NOMO-1 treated with DMSO at 0.1 percent for 48 hours (cell line): Measurements from ENCODE around the gene EPYC.

Experiments used
- DNase-seq: peaks from one replicate; lab custom pipeline; 2025; ENCODE audit not compliant: unreplicated experiment; lab: John Stamatoyannopoulos, UW

EPYC gene

DNA sequence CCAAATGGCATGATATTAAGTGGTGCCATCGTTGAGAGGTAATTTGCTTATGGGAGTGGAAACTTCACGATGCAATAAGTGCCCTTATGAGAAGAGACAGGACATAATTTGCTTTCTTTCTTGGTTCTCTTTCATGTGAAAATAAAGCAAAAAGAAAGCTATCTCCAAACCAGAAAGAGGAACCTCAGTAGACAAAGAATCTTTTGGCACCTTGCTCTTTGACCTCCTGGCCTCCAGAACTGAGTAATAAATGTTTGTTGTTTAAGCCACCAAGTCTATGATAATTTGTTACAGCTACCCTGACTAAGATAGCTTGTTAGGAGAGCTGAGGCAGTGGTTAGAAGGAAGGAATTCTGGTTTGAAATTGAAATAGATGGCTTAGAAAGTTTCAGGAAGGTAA, 89.4 kb downstream of the EPYC start:
- DNase-seq: no peak
